Measurements from ENCODE around the gene OASL. TPM values are rescaled to one million over a fixed set of nuclear protein-coding genes. Genes with fewer than 3 reads are reported as not detected.

OASL gene
- total RNA-seq, 1 experiment from 2014 or later, result 18.0 TPM

DNA sequence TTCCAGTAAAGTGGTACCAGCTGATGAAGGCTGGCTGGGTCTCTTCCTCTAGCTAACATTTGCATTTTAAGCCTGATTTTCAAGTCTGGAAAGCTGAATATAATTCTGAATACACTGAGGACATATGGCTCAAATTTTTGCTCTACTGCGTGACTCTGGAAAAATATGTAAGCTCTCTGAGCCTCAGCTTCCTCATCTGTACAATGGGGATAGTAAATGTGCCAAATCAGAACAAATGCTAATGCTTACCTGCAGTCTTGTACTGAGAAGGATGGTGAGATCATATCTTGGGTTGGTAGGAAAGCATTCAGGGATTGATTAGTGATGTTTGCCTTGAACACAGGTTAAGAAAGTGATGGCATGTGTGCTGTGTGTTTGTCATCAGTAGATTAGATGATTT lies 46.1 kb downstream of the OASL start:
- no peak for DNase-seq (ENCODE audit: low spot score)

DNA sequence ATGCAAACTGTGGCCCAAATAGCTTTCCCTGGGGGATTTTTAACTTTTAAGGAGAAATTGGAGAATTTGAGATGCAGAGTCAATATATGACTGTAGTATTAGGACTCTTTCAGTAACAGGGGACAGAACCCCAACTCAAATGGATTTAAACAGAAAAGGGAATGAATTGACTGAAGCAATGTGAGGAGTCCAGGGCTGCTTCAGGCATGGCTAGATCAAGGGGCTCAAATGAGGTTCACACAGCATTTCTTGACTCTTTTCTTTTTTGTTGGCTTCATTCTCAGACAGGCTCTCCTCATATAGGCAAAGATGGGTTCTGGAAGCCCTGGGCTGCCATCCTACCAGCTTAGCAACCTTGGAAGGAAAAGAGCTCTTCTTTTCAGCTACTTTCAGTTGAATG lies 47.1 kb downstream of the OASL start:
- DNase-seq (ENCODE audit: low spot score), result no peak

DNA sequence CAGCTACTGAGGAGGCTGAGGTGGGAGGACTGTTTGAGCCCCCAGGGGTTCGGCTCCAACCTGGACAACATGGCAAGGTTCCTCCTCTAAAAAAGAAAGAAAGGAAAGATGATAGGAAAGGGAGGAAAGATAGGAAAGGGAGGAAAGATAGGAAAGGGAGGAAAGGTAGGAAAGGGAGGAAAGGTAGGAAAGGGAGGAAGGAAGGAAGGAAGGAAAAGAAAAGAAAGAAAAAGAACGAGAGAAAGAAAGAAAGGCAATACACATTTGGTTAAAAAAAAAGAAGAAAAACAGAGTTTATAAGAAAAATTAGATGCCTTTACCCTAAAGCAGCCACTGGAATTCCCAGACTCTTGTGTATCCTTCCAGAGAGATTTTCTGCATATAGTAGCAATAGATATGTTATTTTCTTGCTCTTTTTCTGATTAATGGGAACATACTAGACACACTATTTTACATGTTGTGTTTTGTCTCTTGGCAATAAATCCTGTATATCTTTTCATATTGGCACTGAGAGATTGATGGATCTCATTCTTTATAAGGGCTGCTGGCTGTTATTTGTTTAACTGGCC lies 48.5 kb downstream of the OASL start:
- DNase-seq (ENCODE audit: low spot score), result no peak

DNA sequence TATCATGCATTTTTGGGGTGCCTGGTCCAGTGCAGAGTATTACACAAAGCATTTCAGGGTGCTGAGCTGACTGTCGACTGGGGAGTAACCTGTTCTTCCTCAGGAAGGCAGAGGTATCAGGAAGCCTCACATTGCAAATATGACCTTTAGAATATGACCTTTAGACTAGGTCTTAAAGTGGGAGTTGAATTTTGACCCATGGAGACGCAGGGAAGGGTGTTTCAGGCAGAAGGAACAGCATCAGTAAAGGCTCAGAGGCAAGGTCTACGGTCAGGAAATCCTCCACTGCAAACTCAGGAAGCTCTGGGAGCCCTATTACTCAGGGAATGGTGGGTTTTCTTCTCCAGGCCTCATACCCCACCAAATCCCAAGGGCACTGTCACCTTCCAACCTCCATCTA lies 49.4 kb downstream of the OASL start:
- no peak for DNase-seq (ENCODE audit: low spot score)

DNA sequence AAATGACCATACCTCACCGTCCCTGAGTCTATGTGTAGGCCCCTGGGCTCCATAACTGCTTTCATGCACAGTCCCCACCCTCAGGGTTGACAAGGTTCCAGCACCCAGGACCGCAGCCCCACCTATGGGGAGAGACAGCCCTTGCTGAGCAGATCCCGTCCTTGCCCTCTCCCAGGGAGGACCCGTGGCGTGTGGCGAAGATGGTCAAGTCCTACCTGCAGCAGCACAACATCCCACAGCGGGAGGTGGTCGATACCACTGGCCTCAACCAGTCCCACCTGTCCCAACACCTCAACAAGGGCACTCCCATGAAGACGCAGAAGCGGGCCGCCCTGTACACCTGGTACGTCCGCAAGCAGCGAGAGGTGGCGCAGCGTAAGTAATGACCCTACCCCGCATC lies 50.4 kb downstream of the OASL start:
- DNase-seq (ENCODE audit: low spot score), result no peak

DNA sequence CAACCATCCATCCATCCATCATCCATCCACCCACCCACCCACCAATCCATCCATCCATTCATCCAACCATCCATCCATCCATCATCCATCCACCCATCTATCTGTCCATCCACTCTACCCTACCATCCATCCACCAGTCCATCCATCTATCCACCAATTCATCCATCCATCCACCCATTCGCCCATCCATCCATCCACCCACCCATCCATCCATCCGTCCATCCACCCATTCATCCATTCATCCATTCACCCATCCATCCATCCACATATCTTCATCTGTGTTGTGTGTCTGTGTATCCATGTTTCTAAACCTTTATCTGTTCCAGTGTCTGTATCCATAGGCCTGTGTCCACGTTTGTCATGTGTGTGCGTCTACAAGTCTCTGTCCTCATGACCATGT lies 50.8 kb downstream of the OASL start:
- no peak for DNase-seq (ENCODE audit: low spot score)

DNA sequence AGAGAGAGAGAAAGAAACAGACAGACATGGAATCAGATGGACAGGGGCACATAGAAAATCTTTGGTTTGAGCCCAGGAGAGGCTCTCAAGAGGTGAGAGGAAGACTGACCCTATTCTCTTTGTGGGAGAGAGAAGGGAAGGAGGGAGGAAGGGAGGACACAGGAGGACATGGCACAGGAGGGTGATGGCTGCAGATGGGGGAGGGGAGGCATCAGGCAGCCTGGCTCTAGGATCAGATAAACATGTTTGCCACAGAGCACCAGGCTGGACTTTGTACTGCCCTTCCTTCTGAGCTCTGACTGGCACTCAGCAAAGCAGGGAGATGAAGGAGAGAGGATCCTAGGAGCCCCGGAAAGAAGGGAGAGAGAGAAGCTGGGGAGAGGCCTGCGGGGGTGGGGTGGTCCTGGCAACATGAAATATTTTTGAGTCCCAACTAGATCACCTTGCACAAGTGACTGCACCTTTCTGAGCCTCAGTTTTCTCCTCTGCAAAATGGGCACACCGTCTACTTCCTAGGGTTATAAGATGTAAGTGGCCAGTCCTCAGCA lies 54.6 kb downstream of the OASL start:
- peak; percentile 88 for DNase-seq (ENCODE audit: low spot score)

DNA sequence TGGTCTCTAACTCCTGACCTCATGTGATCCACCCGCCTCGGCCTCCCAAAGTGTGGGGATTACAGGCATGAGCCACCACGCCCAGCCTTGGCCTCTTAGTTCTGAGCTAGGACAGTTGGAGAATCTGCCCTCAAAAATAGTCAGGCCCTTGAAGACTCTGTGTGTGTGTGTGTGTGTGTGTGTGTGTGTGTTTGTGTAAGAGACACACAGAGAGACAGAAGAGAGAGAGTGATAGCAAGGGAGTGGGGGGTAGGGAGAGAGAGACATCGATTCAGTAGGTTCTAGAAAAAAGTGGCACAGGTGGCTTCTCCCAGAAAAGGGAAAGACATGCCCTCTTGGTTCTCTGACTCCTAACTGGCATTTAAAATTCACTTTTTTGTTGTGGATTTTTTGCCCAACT lies 55.3 kb downstream of the OASL start:
- no peak for DNase-seq (ENCODE audit: low spot score)

DNA sequence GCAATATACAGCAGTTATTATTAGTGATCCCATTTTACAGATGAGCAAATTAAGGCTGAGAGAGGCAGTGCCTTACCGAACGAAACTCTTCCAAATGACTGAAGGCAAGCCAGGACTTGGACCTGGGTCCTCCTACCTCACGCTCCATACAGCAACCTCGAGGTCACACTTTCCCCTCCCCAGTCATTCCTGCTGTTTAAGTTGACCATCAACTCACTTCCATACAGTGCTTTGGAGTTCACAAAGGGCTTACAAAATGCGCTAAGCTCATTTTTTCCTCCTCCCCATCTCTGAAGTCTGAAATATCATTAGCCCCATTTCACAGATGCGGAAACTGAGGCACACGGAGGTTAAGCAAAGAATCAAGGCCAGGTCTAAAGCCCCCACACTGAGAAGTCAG lies 56.4 kb downstream of the OASL start:
- DNase-seq (ENCODE audit: low spot score), result no peak

DNA sequence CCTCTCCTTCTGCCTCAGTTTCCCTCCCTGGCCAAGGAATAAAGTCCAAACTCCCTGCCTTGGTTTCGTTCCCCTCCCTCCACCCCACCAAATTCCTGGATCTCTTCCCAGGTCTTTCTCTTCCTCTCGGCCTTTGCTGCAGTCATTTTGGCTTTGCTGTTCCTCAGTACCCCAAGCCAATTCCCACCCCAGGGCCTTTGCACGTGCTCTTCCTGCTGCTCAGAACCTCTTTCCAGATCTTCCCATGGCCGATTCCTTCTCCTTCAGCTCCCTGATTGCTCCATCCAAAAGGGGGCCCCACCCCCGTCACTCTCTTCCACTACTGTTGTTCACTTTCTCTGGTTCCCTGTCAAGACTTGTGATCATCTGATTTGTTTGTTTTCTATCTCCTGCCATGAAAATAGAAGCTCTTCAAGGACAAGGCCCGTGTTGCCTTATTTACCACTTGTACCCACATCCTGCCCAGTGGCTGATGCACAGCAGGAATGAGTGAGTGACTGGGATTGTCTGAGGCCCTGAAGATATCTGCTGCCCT lies 57.6 kb downstream of the OASL start:
- no peak for DNase-seq (ENCODE audit: low spot score)

DNA sequence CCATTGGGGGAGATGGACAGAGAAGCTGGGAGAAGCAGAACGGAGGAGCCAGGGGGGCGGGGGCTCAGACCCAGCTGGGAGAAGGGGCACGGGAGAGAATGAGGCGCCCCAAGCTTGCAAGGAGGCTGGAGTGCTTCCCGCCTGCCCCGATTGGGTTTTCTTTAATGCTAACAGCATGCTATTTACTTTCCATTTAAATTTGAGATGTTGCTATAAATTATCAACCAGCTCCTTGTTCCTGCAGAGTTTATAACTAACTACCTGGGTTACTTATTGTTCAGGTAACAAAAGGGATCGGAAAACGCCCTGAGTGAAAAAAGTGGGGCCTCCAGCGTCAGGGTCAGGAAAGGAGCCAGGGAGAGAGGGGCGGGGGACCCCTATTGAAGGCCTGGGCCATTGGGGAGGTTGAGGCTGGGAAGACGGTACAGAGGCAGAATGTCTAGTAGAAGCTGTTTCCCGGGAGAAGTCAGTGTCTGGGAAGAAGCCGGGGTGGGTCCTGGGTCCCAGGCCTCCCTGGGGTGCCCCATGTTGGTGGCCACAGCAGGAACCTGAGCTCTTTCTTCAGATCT lies 58.2 kb downstream of the OASL start:
- peak; percentile 71 for DNase-seq (ENCODE audit: low spot score)

DNA sequence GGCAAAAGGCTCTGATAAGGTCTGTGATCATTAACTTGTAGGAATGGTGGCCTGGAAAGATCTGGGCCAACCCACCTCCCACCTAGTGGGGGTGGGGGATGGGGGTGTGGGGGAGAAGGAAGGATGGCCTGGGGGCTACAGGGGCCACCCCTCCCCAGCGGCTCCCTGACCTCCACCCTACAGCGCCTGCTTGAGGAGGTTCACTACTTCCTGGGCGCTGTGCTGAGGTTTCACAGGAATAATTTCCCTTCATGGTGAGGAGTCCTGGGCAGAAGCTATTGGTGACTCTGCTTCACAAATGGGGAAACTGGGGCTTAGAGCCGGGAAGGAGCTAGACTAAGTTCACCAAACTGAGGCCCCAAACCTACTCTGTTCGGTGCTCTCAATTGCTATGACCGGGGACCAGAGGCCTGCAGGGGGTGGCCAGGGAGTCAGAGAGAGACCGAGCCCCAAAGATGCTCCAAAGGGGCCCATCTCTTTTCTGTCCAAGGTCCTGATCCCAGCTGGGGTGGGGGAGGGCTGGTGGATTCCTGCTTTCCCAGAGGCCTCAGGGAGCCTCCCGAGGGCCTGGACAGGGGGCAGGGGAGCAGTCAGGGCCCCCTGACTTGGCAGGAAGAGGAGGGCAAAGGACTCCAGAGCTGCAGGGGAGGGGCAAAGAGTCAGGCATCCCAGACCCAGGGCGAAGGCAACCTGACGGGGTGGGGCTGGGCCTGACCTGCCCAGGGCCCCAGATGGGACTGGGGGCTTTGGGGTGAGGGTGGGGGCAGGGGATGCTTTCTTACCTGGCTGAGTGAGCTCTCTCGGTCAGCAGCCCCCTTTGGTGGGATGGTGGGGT lies 59.0 kb downstream of the OASL start:
- DNase-seq (ENCODE audit: low spot score), result peak; percentile 60

DNA sequence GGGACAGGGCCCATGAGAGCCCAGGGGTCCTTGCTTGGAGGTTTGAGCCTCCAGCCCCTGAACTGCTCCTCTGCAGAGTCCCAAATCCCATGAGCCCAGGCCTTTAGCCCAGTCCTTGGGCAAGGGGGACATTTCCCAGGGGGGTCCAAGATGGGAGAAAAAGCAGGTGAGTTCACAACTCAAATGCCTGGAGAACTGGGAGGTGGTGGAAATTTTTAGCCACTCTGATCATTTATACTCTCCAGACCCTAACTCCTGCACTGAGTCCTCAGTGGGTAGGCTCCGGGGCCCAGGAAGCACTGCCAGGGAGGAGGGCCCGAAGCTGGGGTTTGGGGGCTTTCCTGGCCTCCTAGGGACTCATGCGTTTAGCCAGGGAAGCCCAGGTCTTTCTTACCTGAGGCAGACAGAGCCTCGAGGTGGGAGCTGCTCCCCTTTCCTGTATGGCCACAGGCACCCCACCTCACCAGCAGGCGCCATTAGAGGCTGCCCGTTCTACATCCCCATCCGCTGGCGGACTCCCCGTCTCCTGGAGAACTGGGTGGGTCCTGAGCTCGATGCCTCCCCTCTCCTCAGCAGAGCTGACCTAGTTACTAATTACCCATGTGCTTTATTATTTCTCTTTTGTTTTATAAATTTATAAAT lies 59.7 kb downstream of the OASL start:
- DNase-seq (ENCODE audit: low spot score), result no peak

DNA sequence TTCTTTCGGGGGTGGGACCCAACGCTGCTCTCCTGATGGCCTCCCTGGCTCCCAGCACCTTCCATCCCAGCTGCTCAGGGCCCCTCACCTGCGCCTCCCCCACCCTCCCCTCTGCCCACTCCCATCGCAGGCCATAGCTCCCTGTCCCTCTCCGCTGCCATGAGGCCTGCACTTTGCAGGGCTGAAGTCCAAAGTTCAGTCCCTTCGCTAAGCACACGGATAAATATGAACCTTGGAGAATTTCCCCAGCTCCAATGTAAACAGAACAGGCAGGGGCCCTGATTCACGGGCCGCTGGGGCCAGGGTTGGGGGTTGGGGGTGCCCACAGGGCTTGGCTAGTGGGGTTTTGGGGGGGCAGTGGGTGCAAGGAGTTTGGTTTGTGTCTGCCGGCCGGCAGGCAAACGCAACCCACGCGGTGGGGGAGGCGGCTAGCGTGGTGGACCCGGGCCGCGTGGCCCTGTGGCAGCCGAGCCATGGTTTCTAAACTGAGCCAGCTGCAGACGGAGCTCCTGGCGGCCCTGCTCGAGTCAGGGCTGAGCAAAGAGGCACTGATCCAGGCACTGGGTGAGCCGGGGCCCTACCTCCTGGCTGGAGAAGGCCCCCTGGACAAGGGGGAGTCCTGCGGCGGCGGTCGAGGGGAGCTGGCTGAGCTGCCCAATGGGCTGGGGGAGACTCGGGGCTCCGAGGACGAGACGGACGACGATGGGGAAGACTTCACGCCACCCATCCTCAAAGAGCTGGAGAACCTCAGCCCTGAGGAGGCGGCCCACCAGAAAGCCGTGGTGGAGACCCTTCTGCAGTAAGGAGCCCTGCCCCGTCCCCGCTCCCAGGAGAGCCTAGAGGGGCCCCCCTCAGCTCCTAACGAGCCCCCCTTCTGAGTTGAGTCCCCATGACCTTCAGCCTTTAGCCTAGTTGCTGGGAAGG lies 60.5 kb downstream of the OASL start, which contains the start of gene HNF1A:
Gene HNF1A, plus strand, starts transcription at position 248 of the 924 bp plus-strand sequence. Its CDS starts 226 bp downstream, at position 474.
- peak; percentile 73 for DNase-seq (ENCODE audit: low spot score)

DNA sequence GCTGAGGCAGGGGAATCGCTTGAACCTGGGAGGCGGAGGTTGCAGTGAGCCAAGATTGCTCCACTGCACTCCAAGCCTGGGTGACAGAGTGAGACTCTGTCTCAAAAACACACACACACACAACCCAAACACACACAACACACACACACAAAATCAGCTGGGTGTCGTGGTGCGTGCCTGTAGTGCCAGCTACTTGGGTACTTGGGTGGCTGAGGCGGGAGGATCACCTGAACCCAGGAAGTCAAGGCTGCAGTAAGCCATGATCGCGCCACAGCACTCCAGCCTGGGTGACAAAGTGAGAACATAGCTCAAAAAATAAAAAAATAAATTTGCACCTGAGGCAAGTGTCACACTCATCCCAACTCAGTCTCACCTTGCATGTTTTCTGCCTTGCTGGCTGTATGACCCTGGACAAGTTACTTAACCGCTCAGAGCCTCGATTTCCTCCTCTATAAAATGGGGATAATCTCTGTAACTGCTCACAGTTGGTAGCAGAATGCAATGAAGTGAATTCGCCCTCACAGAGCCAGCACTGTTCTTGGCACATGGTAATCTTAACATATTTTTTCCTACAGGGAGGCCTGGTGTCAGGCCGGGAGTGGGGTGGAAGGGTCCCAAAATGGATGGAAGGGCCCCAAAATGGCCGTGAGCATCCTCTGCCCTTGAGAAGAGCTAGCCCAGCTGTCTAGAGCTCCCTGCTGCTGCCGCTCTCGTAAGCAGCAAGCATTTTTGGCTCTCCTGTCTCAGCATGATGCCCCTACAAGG lies 61.3 kb downstream of the OASL start:
- DNase-seq (ENCODE audit: low spot score), result no peak

DNA sequence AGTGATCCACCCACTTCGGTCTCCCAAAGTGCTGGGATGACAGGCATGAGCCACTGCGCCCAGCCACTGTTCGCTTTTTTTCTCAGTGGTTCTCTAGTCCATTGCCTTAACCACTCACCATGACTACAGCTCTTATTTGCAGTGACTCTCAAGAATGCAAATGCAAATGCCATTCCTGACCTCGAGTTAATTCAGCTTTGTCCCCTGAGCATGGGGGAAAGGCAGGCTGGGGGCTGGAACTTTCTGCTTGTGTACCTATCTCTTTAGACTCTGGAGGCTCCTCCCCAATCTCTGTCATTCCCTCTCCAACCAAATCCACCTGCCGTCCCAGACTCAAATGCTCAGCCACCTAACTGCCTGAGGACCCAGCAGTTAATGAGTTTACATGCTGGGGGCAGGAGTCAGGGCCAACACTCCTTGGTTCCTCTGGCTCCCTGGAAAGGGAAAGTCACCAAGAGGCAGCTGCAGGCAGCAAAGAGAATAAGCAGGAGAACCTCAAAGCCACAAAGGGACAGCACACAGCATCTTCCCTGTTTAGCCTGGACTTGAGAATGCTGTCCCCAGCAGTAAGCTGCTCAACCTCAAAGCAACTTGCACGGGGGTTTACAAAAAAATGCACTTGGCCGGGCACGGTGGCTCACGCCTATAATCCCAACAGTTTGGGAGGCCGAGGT lies 66.0 kb downstream of the OASL start:
- DNase-seq (ENCODE audit: low spot score), result no peak

DNA sequence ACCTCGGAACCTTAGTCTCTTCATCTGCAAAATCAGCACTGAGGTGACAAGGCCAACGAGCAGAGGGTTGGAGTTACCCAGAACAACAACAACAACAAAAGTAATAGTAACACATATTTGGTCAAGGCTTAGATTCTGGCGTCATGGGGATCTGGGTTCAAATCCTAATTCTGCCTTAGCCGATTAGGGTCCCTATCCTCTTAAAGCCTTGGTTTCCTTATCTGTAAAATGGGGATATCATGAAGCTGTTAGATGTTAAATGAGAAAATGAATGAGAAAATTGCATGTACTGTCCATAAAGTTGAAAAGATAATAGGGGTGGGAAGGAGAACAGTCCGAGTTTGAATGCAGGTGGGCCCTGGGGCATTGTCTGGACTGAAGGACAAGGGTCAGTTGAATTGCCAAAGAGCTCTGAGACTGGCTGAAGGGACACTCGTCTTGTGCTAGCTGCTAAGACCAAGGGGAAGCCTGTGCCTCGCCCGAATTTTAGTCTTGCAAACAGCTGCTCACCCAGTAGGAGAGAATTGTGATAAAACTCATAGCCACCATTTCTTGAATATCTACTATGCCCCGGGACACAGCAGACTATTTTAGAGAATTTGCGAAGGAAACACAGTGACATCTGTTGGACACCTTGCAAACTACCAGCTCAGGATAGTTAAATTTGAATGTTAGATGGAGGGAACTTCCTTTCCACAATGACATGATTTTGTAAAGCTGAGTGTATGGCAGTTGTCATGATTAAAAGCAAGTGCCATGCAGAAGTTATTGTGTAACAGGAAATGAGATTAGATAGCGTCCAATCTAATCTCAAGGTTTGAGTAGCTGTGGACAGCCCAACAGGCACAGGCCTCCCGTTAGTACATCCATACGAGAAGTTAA lies 67.5 kb downstream of the OASL start:
- DNase-seq (ENCODE audit: low spot score), result peak; percentile 78

DNA sequence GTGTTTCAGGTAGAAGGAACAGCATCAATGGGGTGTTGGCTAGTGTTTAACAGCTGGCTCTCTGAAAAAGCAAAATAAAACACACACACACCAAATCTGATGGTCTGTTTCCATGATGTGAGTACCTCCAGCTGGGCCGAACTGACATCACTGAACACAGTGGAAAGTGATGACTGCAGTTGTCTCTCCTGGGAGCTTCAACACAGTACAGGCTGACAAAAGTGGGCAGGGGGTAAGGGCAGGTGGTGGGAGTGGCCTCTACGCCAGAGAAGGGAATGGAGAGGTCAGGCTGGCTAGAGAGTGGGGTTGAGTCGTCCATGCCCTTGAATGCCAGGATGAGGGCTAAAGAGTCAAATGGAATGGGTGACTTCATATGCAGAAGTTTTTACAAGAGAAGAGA lies 68.7 kb downstream of the OASL start:
- DNase-seq (ENCODE audit: low spot score), result no peak
